ENCODE measurements around the gene DNAJC5. TPM values are rescaled to one million over a fixed set of nuclear protein-coding genes. Genes with fewer than 3 reads are reported as not detected.
A peak's percentile ranks its signal among the peaks of the same experiment; 100 is the strongest.

The DNAJC5 gene
- total and polyA plus RNA-seq, 9 of the 15 experiments (the other 6 are each of a cell fraction or from before 2014, with no cell fraction given) = 0.95 to 42.8 (median 23.4) TPM

- peak; percentile 34 for TF ChIP-seq NFIC (IDR thresholded peaks at IDR 0.05)
- no peak for TF ChIP-seq HCFC1 (IDR thresholded peaks at IDR 0.05; ENCODE audit: low read depth, low read length)
- no peak for TF ChIP-seq CBX2 (IDR thresholded peaks at IDR 0.05; ENCODE audit: insufficient read depth, low read length, poor library complexity, severe bottlenecking)
- TF ChIP-seq ZNF507 (tag; conservative IDR thresholded peaks at IDR 0.05) = no peak
- TF ChIP-seq SP1 (CRISPR knock-in tag; IDR thresholded peaks at IDR 0.05) = peak; percentile 80
- no peak for TF ChIP-seq FOXM1 (IDR thresholded peaks at IDR 0.05; ENCODE audit: low read depth)
- TF ChIP-seq FOXM1 (CRISPR knock-in tag; IDR thresholded peaks at IDR 0.05; ENCODE audit: low read depth) = no peak
- peak; percentile 64 for TF ChIP-seq MYC (IDR thresholded peaks at IDR 0.05; ENCODE audit: low read depth, low read length)
- TF ChIP-seq MYC (CRISPR knock-in tag; IDR thresholded peaks at IDR 0.05; ENCODE audit: borderline replicate concordance, low read depth) = no peak
- no peak for TF ChIP-seq MBD1 (CRISPR knock-in tag; IDR thresholded peaks at IDR 0.05)
- no peak for TF ChIP-seq SETDB1 (IDR thresholded peaks at IDR 0.05; ENCODE audit: low read length)
- no peak for TF ChIP-seq BRF1 (IDR thresholded peaks at IDR 0.05; ENCODE audit: borderline replicate concordance, extremely low read depth, insufficient read length)
- TF ChIP-seq CXXC5 (CRISPR knock-in tag; IDR thresholded peaks at IDR 0.05) = peak; percentile 75
- TF ChIP-seq TRIM24 (IDR thresholded peaks at IDR 0.05) = 0 out of 4 replicates have a peak, but pooled peaks of 1 of the 2 experiments have one; percentile 10
- no peak for TF ChIP-seq ZZZ3 (IDR thresholded peaks at IDR 0.05)
- TF ChIP-seq CCAR2 (IDR thresholded peaks at IDR 0.05; ENCODE audit: low read depth, low read length) = no peak
- TF ChIP-seq EP400 (IDR thresholded peaks at IDR 0.05) = 0 out of 2 replicates have a peak, but pooled peaks have one; percentile 9
- no peak for TF ChIP-seq SMARCA4 (IDR thresholded peaks at IDR 0.05)
- TF ChIP-seq CTCFL (IDR thresholded peaks at IDR 0.05; ENCODE audit: borderline replicate concordance, insufficient read depth, low read depth, low read length, poor library complexity, severe bottlenecking) = no peak
- no peak; the same call in 1 of the 2 replicates for TF ChIP-seq ZNF12 (CRISPR knock-in tag; IDR thresholded peaks at IDR 0.05)
- peak; percentile 52 for TF ChIP-seq SAP30 (IDR thresholded peaks at IDR 0.05; ENCODE audit: borderline replicate concordance, insufficient read depth, low read depth, low read length, poor library complexity, severe bottlenecking)
- TF ChIP-seq MYNN (IDR thresholded peaks at IDR 0.05) = peak; percentile 58; the same call in 1 of the 2 replicates
- TF ChIP-seq MYNN (CRISPR knock-in tag; IDR thresholded peaks at IDR 0.05) = no peak
- TF ChIP-seq E2F4 (CRISPR knock-in tag; IDR thresholded peaks at IDR 0.05; ENCODE audit: low read depth) = 0 out of 2 replicates have a peak, but pooled peaks have one; percentile 20
- no peak for TF ChIP-seq GATAD2B (IDR thresholded peaks at IDR 0.05; ENCODE audit: borderline replicate concordance)
Observed at GRCh38 chr20:63973636-63974401, 78.9 kb downstream of the DNAJC5 start (continued).
